HepG2 (cell line): Measurements from ENCODE around the gene SGCD. TPM values are rescaled to one million over a fixed set of nuclear protein-coding genes. Genes with fewer than 3 reads are reported as not detected.

Experiments used
- AGO1 ChIP-seq: fragments of 200-400 bp; formaldehyde crosslinking; IDR thresholded peaks from 2 replicates; pipeline ENCODE4 v1.6.1; 2017; ENCODE audit warnings: mild to moderate bottlenecking, low read depth, low read length, moderate library complexity; ENCODE audit not compliant: poor library complexity, severe bottlenecking
- CAMTA2 ChIP-seq: sonication (generic); formaldehyde crosslinking; IDR thresholded peaks from 2 replicates; pipeline ENCODE4 v1.4.0; 2020; ENCODE audit warnings: mild to moderate bottlenecking, missing genetic modification reagents, borderline replicate concordance
- CHD2 ChIP-seq: IDR thresholded peaks from 2 replicates; pipeline ENCODE4 v1.6.1; 2011; ENCODE audit warnings: low read depth, low read length, improper control_type of control experiment
- GATAD2A ChIP-seq: IDR thresholded peaks from 2 replicates; pipeline ENCODE4 v1.6.1; 2016
- GFI1 ChIP-seq: sonication (generic); formaldehyde crosslinking; IDR thresholded peaks from 2 replicates; pipeline ENCODE4 v1.5.0; 2020; ENCODE audit warnings: missing genetic modification reagents, mild to moderate bottlenecking, borderline replicate concordance
- NFE2L1 ChIP-seq: sonication (generic); formaldehyde crosslinking; IDR thresholded peaks from 2 replicates; pipeline ENCODE4 v1.4.0; 2020; ENCODE audit warnings: missing genetic modification reagents, mild to moderate bottlenecking, borderline replicate concordance
- RELA ChIP-seq: sonication (generic); formaldehyde crosslinking; IDR thresholded peaks from 2 replicates; pipeline ENCODE4 v1.4.0; 2020; ENCODE audit warnings: missing genetic modification reagents
- REPIN1 ChIP-seq: sonication (generic); formaldehyde crosslinking; IDR thresholded peaks from 2 replicates; pipeline ENCODE4 v1.8.0; 2022; ENCODE audit warnings: missing genetic modification reagents, low read depth, mild to moderate bottlenecking, borderline replicate concordance
- TARDBP ChIP-seq: sonication (generic); formaldehyde crosslinking; IDR thresholded peaks from 2 replicates; pipeline ENCODE4 v1.8.0; 2022; ENCODE audit warnings: mild to moderate bottlenecking, missing genetic modification reagents
- TRIM24 ChIP-seq: sonication (generic); formaldehyde crosslinking; IDR thresholded peaks from 2 replicates; pipeline ENCODE4 v1.8.0; 2022; ENCODE audit warnings: mild to moderate bottlenecking, missing genetic modification reagents
- ZNF281 ChIP-seq: sonication (generic); formaldehyde crosslinking; IDR thresholded peaks from 2 replicates; pipeline ENCODE4 v1.4.0; 2020; ENCODE audit warnings: missing genetic modification reagents, borderline replicate concordance
- ZNF780A ChIP-seq: sonication (generic); formaldehyde crosslinking; IDR thresholded peaks from 2 replicates; pipeline ENCODE4 v1.8.0; 2022; ENCODE audit warnings: mild to moderate bottlenecking, missing genetic modification reagents, moderate library complexity
- polyA plus RNA-seq, 8 experiments: library from polyadenylated mRNA; depleted of rRNA in 3 of 8; stranded (reverse) in 7 of 8; unstranded in 1 of 8; fragments of >200 nt; fragmentation: Illumina TruSeq in 4 of 8; extraction: Trizol in 4 of 8; gene quantifications; 2 replicates each; pipeline versions ENCODE4 v1.2.1 to v1.2.3, GENCODE V29; 2011 to 2016; ENCODE audit warnings: low read depth in 4 of 8, missing spikeins in 1 of 8, mixed read lengths in 1 of 8; ENCODE audit not compliant: insufficient read depth in 1 of 8
- total RNA-seq, 5 experiments: library from RNA; depleted of rRNA; stranded (reverse); fragments of >200 nt; fragmentation: Illumina TruSeq; extraction: Trizol; gene quantifications; 2 replicates each; pipeline ENCODE4 v1.2.3, GENCODE V29; 2016; ENCODE audit warnings: low read depth in 1 of 5
- TF ChIP-seq, protein P1 (sequence below): IDR thresholded peaks from 2 replicates; pipeline ENCODE4 v1.6.1; 2016; ENCODE audit warnings: missing biosample characterization, missing genetic modification reagents, low read depth

Gene SGCD
- total and polyA plus RNA-seq, 2 of the 13 experiments (the other 11 are each of a cell fraction or from before 2014, with no cell fraction given): not detected

DNA sequence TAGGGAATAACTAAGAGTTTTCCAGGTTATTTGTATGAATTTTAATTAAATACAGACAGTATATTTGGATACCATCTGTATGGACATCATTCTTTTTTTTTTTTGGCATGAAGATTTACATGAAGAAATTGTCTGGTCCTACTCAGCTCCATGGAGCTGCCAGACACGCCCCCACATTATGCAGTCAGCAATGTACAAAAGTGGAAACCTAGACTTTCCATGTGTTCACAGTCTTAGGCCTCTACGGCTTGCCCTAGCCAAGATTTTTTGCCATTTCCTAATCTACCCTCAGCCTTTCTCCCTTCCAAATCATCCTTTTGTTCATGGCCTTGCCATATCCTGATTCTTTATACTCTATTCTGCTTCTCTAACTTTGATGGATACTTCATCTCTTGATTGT, 207.1 kb downstream of the SGCD start (continued):
- TF ChIP-seq REPIN1 (CRISPR knock-in tag): no peak
- TF ChIP-seq ZNF780A (CRISPR knock-in tag): no peak
- no peak for TF ChIP-seq GATAD2A (CRISPR knock-in tag)
- TF ChIP-seq, protein P1, sequence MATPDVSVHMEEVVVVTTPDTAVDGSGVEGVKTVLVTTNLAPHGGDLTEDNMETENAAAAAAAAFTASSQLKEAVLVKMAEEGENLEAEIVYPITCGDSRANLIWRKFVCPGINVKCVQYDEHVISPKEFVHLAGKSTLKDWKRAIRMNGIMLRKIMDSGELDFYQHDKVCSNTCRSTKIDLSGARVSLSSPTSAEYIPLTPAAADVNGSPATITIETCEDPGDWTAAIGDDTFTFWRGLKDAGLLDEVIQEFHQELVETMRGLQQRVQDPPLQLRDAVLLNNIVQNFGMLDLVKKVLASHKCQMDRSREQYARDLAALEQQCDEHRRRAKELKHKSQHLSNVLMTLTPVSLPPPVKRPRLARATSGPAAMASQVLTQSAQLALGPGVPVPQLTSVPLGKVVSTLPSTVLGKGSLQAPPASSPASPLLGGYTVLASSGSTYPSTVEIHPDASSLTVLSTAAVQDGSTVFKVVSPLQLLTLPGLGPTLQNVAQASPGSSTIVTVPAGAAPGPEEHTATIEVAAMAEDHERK (CRISPR knock-in tag): no peak
- TF ChIP-seq NFE2L1 (CRISPR knock-in tag): no peak
- no peak for TF ChIP-seq TARDBP
- TF ChIP-seq GFI1 (CRISPR knock-in tag): no peak
- TF ChIP-seq CHD2: no peak
- no peak for TF ChIP-seq TRIM24 (CRISPR knock-in tag)
- TF ChIP-seq RELA (CRISPR knock-in tag): no peak
- TF ChIP-seq ZNF281 (CRISPR knock-in tag): no peak
- TF ChIP-seq CAMTA2 (CRISPR knock-in tag): no peak
- TF ChIP-seq AGO1: no peak
